Measurements from ENCODE around the gene WDR33.
"Not testable (repeated sequence)": the region's sequence is repeated elsewhere in the genome, so short reads cannot be mapped to it uniquely, and the experiment has no call there.

The WDR33 gene

GRCh38 chr2:127807678-127808353, 3.2 kb downstream of the WDR33 start:
- no peak for DNase-seq

- not testable (repeated sequence) for DNase-seq
These were observed 4.1 kb downstream of the WDR33 start for GRCh38 chr2:127806860-127807259.

GRCh38 chr2:127805491-127805890, 5.5 kb downstream of the WDR33 start:
- no peak for DNase-seq

- DNase-seq, result no peak
These were observed 11.0 kb downstream of the WDR33 start for GRCh38 chr2:127799926-127800325.

- DNase-seq, result no peak
These were observed 14.6 kb downstream of the WDR33 start for GRCh38 chr2:127796389-127796788.

- not testable (repeated sequence) for DNase-seq
These were observed 16.1 kb downstream of the WDR33 start for GRCh38 chr2:127794901-127795300.

GRCh38 chr2:127792805-127793204, 18.2 kb downstream of the WDR33 start:
- DNase-seq, result no peak

GRCh38 chr2:127790694-127791529, 20.1 kb downstream of the WDR33 start:
- no peak for DNase-seq

- no peak for DNase-seq
These were observed 24.7 kb downstream of the WDR33 start for GRCh38 chr2:127786048-127786809.

- no peak for DNase-seq
These were observed 25.9 kb downstream of the WDR33 start for GRCh38 chr2:127784965-127785518.

- DNase-seq, result no peak
These were observed 27.9 kb downstream of the WDR33 start for GRCh38 chr2:127783101-127783500.

GRCh38 chr2:127778850-127779249, 32.1 kb downstream of the WDR33 start:
- DNase-seq, result no peak

GRCh38 chr2:127778447-127778846, 32.5 kb downstream of the WDR33 start:
- DNase-seq, result no peak

- no peak for DNase-seq
These were observed 34.7 kb downstream of the WDR33 start for GRCh38 chr2:127776122-127776780.

- DNase-seq, result no peak
These were observed 39.2 kb downstream of the WDR33 start for GRCh38 chr2:127771756-127772155.

GRCh38 chr2:127770973-127771735, 39.8 kb downstream of the WDR33 start:
- DNase-seq, result no peak

- DNase-seq, result not testable (repeated sequence)
These were observed 40.4 kb downstream of the WDR33 start for GRCh38 chr2:127770534-127770933.

GRCh38 chr2:127769587-127769986, 41.4 kb downstream of the WDR33 start:
- DNase-seq, result no peak

GRCh38 chr2:127768775-127769479, 42.0 kb downstream of the WDR33 start:
- no peak for DNase-seq

- no peak for DNase-seq
These were observed 47.2 kb downstream of the WDR33 start for GRCh38 chr2:127763776-127764175.

- DNase-seq, result no peak
These were observed 48.1 kb downstream of the WDR33 start for GRCh38 chr2:127762846-127763245.
